Measurements from ENCODE around the gene ANKS1A. TPM values are rescaled to one million over a fixed set of nuclear protein-coding genes. Genes with fewer than 3 reads are reported as not detected.
"Not testable (repeated sequence)": the region's sequence is repeated elsewhere in the genome, so short reads cannot be mapped to it uniquely, and the experiment has no call there.

Gene ANKS1A
- total and polyA plus RNA-seq, 3 experiments from 2014 or later, result 3.0 to 9.6 (median 8.7) TPM

DNA sequence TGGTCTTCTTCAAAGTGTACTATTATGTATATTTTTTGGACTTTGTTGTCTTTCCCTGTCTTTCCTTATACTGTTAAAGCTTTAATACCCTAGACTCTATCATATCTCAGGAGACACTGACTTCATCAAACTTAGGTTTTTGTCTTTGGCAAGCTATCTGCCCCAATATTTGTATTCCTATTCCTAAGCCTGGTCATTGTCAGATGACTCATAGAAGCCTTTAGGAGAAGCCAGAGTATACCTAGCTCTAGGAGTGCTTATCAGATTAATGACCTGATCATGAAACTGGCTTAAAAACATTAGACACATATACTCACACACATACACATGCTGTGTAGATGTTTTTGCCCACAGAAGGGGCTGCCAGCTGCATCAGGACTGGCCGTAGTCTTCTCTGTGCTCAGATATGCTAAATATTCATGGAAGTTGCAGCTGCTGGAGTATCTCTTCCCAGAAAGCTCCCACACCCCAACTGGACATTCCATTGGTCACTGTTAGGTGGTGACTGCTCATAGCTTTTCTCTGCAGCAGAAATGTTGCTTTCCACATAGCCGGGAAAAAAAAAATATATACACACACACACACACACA lies 102.0 kb downstream of the ANKS1A start:
- H3K36me3 Mint-ChIP-seq, result peaks cover 21 to 81% (median 26%) of the 10 kb centered on the region in 3 donors
- H3K9me3 Mint-ChIP-seq, result no peaks in the 10 kb centered on the region
- ChIA-PET POLR2A (no interaction called here), CTCF (no interaction called here)
- Histone ChIP-seq H3K27ac (ENCODE audit: low read depth, low read length) (no peak overlapping the region), H3K27me3 (ENCODE audit: insufficient read depth, low read length, poor library complexity, severe bottlenecking) (no peaks in the 10 kb centered on the region), H3K9me3 (ENCODE audit: low read length) (no peaks in the 10 kb centered on the region), H3K36me3 (ENCODE audit: insufficient read depth, low read length) (peaks cover 11% of the 10 kb centered on the region), H3K4me3 (ENCODE audit: low read length) (no peak overlapping the region), H3K4me1 (ENCODE audit: insufficient read depth, low read length) (no peaks in the 10 kb centered on the region)
- peaks cover 0 to 4% (median 0%) of the 10 kb centered on the region in 3 donors for H3K4me1 Mint-ChIP-seq
- DNase-seq, result no peak
- no peaks in the 10 kb centered on the region for H3K27me3 Mint-ChIP-seq
- no peak overlapping the region for H3K4me3 Mint-ChIP-seq
- no peak overlapping the region for H3K27ac Mint-ChIP-seq

DNA sequence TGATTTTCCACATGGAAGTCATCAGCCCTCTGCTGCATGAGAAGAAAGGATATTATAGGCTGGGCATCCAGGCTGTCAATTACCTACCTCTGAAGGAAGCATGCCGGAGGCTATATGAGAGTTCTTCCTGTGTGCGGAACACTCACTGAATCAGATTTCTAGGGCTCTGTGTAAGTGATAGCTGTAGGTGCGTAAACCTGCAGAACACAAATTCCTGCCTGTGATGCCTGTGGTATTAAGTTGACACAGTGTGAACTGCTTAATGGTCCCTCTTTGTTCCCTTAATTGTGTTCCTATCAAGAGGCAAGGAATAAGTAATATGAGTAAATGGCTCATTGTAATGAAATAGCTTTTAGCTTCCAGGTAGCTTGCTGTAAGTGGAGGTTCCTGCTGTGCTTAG lies 103.3 kb downstream of the ANKS1A start:
- Histone ChIP-seq H3K4me1 (ENCODE audit: insufficient read depth, low read length) (no peaks in the 10 kb centered on the region), H3K27ac (ENCODE audit: low read depth, low read length) (no peak overlapping the region), H3K4me3 (ENCODE audit: low read length) (no peak overlapping the region), H3K36me3 (ENCODE audit: insufficient read depth, low read length) (peaks cover 11% of the 10 kb centered on the region), H3K9me3 (ENCODE audit: low read length) (no peaks in the 10 kb centered on the region), H3K27me3 (ENCODE audit: insufficient read depth, low read length, poor library complexity, severe bottlenecking) (no peaks in the 10 kb centered on the region)
- ChIA-PET POLR2A (no interaction called here), CTCF (interaction anchor here (2.3 kb wide), 1 partner anchor 9 kb away, joined by 7 read pairs; no protein-coding TSS in a partner anchor)
- Mint-ChIP-seq H3K9me3 (no peaks in the 10 kb centered on the region), H3K36me3 (peaks cover 20 to 77% (median 24%) of the 10 kb centered on the region in 3 donors), H3K27ac (no peak overlapping the region), H3K27me3 (no peaks in the 10 kb centered on the region), H3K4me1 (peaks cover 0 to 4% (median 0%) of the 10 kb centered on the region in 3 donors), H3K4me3 (no peak overlapping the region)
- no peak for DNase-seq

DNA sequence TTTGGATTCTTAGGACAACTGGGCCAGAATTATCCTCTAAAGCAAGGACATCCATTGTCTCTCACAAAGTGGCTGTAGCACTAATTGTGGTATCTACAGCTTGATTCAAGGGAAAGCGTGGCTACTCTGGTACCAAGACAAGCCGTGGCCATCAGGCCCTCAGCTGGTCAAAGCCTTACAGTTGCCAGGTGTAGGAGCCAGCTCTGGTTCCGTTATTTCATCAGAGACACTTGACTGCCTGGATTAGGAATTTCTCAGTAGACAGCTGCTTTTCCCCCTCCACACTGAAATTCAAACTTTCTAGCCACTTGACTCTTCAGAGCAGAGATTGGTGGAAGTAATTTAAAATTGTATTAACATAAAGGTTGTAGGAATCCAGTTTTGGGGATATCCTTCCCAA lies 104.2 kb downstream of the ANKS1A start:
- POLR2A ChIA-PET, result no interaction called here
- Histone ChIP-seq H3K4me1 (ENCODE audit: insufficient read depth, low read length) (no peaks in the 10 kb centered on the region), H3K4me3 (ENCODE audit: low read length) (no peak overlapping the region), H3K36me3 (ENCODE audit: insufficient read depth, low read length) (peaks cover 11% of the 10 kb centered on the region), H3K9me3 (ENCODE audit: low read length) (no peaks in the 10 kb centered on the region), H3K27me3 (ENCODE audit: insufficient read depth, low read length, poor library complexity, severe bottlenecking) (no peaks in the 10 kb centered on the region), H3K27ac (ENCODE audit: low read depth, low read length) (no peak overlapping the region)
- CTCF ChIA-PET, result interaction anchor here (2.3 kb wide), 1 partner anchor 9 kb away, joined by 7 read pairs; no protein-coding TSS in a partner anchor
- Mint-ChIP-seq H3K4me3 (no peak overlapping the region), H3K9me3 (no peaks in the 10 kb centered on the region), H3K27ac (no peak overlapping the region), H3K27me3 (no peaks in the 10 kb centered on the region), H3K4me1 (peaks cover 0 to 4% (median 0%) of the 10 kb centered on the region in 3 donors), H3K36me3 (peaks cover 20 to 81% (median 24%) of the 10 kb centered on the region in 3 donors)
- no peak for DNase-seq

DNA sequence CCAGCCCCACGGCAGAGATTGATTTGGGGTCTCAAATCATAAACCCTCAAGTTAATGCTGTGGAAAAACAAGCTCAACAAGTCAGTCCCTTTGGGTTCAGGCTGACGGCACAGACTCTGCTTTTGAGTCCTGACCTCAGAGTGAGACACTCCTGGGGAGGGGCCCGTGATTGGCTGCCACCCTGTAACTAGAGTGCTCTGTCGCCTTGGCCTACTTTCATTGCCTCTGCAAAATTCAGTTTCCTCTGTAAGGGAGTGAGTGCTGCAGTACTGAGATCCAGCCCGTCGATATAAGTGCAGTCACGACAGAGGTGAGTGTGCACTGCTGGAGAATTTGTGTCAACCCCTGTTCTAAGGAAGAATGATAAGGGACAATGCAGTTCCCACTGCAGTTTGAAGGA lies 105.6 kb downstream of the ANKS1A start:
- CTCF ChIA-PET, result no interaction called here
- peaks cover 11% of the 10 kb centered on the region for H3K36me3 ChIP-seq (ENCODE audit: insufficient read depth, low read length)

DNA sequence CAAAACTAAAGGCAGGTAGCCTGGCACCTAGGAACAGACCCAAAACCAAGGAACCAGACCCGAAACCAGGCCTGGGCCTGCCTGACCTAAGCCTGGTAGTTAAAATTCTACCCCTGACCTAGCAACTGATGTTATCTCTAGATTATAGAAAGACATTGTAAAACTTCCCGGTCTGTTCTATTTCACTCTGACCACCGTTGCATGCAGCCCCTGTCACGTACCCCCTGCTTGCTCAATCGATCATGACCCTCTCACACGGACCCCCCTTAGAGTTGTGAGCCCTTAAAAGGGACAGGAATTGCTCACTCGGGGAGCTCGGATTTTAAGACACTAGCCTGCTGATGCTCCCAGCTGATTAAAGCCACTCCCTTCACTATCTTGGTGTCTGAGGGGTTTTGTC lies 109.4 kb downstream of the ANKS1A start:
- H3K9me3 ChIP-seq (ENCODE audit: low read length); H3K9me3 Mint-ChIP-seq; H3K4me1 Mint-ChIP-seq; H3K4me1 ChIP-seq (ENCODE audit: insufficient read depth, low read length); H3K27ac Mint-ChIP-seq; POLR2A ChIA-PET; H3K27ac ChIP-seq (ENCODE audit: low read depth, low read length); H3K27me3 ChIP-seq (ENCODE audit: insufficient read depth, low read length, poor library complexity, severe bottlenecking); DNase-seq; CTCF ChIA-PET; H3K4me3 ChIP-seq (ENCODE audit: low read length); H3K4me3 Mint-ChIP-seq; H3K36me3 ChIP-seq (ENCODE audit: insufficient read depth, low read length); H3K27me3 Mint-ChIP-seq: not testable (repeated sequence)
- H3K36me3 Mint-ChIP-seq, result peaks cover 18 to 56% (median 19%) of the 10 kb centered on the region in 3 donors

More for the DNA sequence above, 105.6 kb downstream of the ANKS1A start:
- H3K4me3 ChIP-seq (ENCODE audit: low read length), result no peak overlapping the region
- POLR2A ChIA-PET, result no interaction called here
- Mint-ChIP-seq H3K27me3 (no peaks in the 10 kb centered on the region), H3K4me3 (peak overlapping the region in 4 of 7 donors; percentile 20 to 70 (median 27)), H3K4me1 (peaks cover 0 to 4% (median 0%) of the 10 kb centered on the region in 3 donors), H3K36me3 (peaks cover 19 to 79% (median 27%) of the 10 kb centered on the region in 3 donors), H3K9me3 (no peaks in the 10 kb centered on the region), H3K27ac (peak overlapping the region in 4 of 8 donors; percentile 68 to 85 (median 80))
- H3K27ac ChIP-seq (ENCODE audit: low read depth, low read length), result no peak overlapping the region
- no peaks in the 10 kb centered on the region for H3K9me3 ChIP-seq (ENCODE audit: low read length)
- H3K4me1 ChIP-seq (ENCODE audit: insufficient read depth, low read length), result no peaks in the 10 kb centered on the region
- H3K27me3 ChIP-seq (ENCODE audit: insufficient read depth, low read length, poor library complexity, severe bottlenecking), result no peaks in the 10 kb centered on the region
- DNase-seq, result peak in 2 of 5 donors; percentile 3 to 4

DNA sequence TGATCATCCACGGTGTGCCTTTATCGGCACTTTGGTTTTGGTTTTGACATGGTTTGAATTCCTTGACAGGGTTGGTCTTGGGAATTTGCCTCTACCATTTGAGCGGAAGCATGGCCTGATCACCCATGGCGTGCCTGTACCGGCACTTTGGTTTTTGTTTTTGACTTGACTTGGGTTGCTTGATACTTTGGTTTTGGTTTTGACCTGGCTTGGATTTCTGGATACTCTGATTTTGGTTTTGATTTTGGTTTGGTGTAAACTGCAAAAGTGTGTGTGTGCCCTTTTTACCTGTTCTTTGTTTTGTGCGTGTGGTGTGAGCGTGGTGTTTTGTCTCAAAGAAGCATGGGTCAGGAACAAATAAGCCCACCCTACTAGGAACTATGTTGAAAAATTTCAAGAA lies 110.1 kb downstream of the ANKS1A start:
- H3K27me3 ChIP-seq (ENCODE audit: insufficient read depth, low read length, poor library complexity, severe bottlenecking); H3K27ac Mint-ChIP-seq; H3K9me3 Mint-ChIP-seq; CTCF ChIA-PET; H3K4me1 Mint-ChIP-seq; H3K36me3 ChIP-seq (ENCODE audit: insufficient read depth, low read length); DNase-seq; H3K27me3 Mint-ChIP-seq; POLR2A ChIA-PET; H3K4me1 ChIP-seq (ENCODE audit: insufficient read depth, low read length); H3K4me3 ChIP-seq (ENCODE audit: low read length); H3K9me3 ChIP-seq (ENCODE audit: low read length); H3K27ac ChIP-seq (ENCODE audit: low read depth, low read length): not testable (repeated sequence)
- H3K4me3 Mint-ChIP-seq, result peak overlapping the region in 1 of 7 donors; percentile 38
- peaks cover 18 to 53% (median 18%) of the 10 kb centered on the region in 3 donors for H3K36me3 Mint-ChIP-seq

DNA sequence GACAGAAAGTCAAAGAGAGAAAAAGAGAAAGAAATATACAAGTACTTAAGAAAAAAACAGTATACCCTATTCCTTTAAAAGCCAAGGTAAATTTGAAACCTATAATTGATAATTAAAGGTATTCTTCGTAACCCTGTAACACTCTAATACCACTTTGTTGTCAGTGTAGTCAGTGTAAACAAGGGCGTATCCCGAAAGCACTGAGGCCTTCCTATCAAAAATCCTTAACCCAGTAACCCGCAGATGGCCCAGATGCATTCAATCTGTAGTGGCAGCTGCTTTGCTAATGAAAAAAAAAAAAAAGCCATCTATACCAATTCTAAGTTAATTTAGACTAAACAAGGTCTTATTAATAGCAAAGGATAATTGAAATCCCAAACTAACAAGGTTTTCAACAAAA lies 110.9 kb downstream of the ANKS1A start:
- POLR2A ChIA-PET, H3K27me3 Mint-ChIP-seq: not testable (repeated sequence)

DNA sequence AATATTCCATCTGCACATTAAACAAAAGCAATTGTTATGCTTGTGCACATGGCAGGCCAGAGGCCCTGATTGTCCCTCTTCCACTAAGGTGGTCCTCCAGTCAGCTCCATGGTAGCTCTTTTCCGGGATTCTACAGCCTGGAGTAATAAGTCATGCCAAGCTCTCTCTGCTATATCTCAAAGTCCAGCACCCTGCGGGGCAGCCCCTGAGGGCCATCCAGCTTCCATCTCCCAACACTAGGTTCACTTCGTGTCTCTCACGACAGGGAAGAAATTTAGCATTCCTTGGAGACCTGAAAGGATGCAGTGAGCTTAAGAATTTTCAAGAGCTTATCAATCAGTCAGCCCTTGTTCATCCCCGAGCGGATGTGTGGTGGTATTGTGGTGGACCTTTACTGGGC lies 112.3 kb downstream of the ANKS1A start:
- POLR2A ChIA-PET, H3K9me3 Mint-ChIP-seq: not testable (repeated sequence)
- CTCF ChIA-PET, result interaction anchor here (1.0 to 2.0 kb wide), 2 partner anchors 9 to 10 kb away, joined by 3 to 7 read pairs; no protein-coding TSS in a partner anchor

More for the DNA sequence above, 110.9 kb downstream of the ANKS1A start:
- H3K27ac Mint-ChIP-seq; H3K4me3 Mint-ChIP-seq; H3K4me1 Mint-ChIP-seq; H3K27me3 ChIP-seq (ENCODE audit: insufficient read depth, low read length, poor library complexity, severe bottlenecking); H3K36me3 ChIP-seq (ENCODE audit: insufficient read depth, low read length); H3K4me3 ChIP-seq (ENCODE audit: low read length); H3K27ac ChIP-seq (ENCODE audit: low read depth, low read length); DNase-seq; H3K4me1 ChIP-seq (ENCODE audit: insufficient read depth, low read length); CTCF ChIA-PET; H3K9me3 Mint-ChIP-seq; H3K9me3 ChIP-seq (ENCODE audit: low read length): not testable (repeated sequence)
- peaks cover 10 to 48% (median 14%) of the 10 kb centered on the region in 3 donors for H3K36me3 Mint-ChIP-seq

More for the DNA sequence above, 112.3 kb downstream of the ANKS1A start:
- H3K36me3 Mint-ChIP-seq, result peaks cover 7 to 44% (median 15%) of the 10 kb centered on the region in 3 donors
- not testable (repeated sequence) for H3K27ac ChIP-seq (ENCODE audit: low read depth, low read length); H3K36me3 ChIP-seq (ENCODE audit: insufficient read depth, low read length); H3K4me1 ChIP-seq (ENCODE audit: insufficient read depth, low read length); H3K4me1 Mint-ChIP-seq; H3K27me3 ChIP-seq (ENCODE audit: insufficient read depth, low read length, poor library complexity, severe bottlenecking); H3K9me3 ChIP-seq (ENCODE audit: low read length); DNase-seq; H3K27me3 Mint-ChIP-seq; H3K4me3 Mint-ChIP-seq; H3K4me3 ChIP-seq (ENCODE audit: low read length); H3K27ac Mint-ChIP-seq

All from CD8-positive, alpha-beta memory T cell (primary cell).